ENCODE measurements around the gene MAN2B2.

- TF ChIP-seq CTCF (IDR thresholded peaks at IDR 0.05), result no peak
- no peak for TF ChIP-seq POLR2AphosphoS5 (IDR thresholded peaks at IDR 0.05)
- no peak for TF ChIP-seq EP300 (IDR thresholded peaks at IDR 0.05; ENCODE audit: low read depth)
- TF ChIP-seq POLR2A (IDR thresholded peaks at IDR 0.05), result no peak
These were observed 30.6 kb downstream of the MAN2B2 start for GRCh38 chr4:6605605-6606004.

Measured in transverse colon (tissue), 4 donors.